IMR-90 (cell line): Measurements from ENCODE around the gene MOB3B. TPM values are rescaled to one million over a fixed set of nuclear protein-coding genes. Genes with fewer than 3 reads are reported as not detected.

Experiments
- ATAC-seq: fragments of 200-7000 bp; cut with Tn5 transposase; 2 replicates; pipeline ENCODE4 v1.9.1; 2020; ENCODE audit warnings: low read depth, mild to moderate bottlenecking, moderate library complexity
- BruUV-seq: library from RNA; stranded (reverse); fragments of 400-500 nt; replicated peaks from 2 replicates; lab custom pipeline; 2021; lab: Mats Ljungman, UMichigan
- CTCF ChIA-PET: fragments of 300-600 bp; formaldehyde crosslinking; extraction: SDS; loops from one replicate; lab custom pipeline; 2021; ENCODE audit warnings: antibody characterized with exemption; lab: Yijun Ruan, JAX
- POLR2A ChIA-PET: fragments of 300-600 bp; sonication (Branson Sonifier 250); formaldehyde crosslinking; loops from one replicate; lab custom pipeline; 2022; ENCODE audit warnings: antibody characterized with exemption; ENCODE audit not compliant: unreplicated experiment; lab: Charles Lee
- DNase-seq: peaks from one replicate; pipeline ENCODE4 v3.0.0; 2013
- H2AFZ ChIP-seq: replicated peaks from 2 replicates; pipeline ENCODE3; 2013; ENCODE audit warnings: low read length, mild to moderate bottlenecking; ENCODE audit not compliant: poor library complexity
- H2AK5ac ChIP-seq: 2 replicates; pipeline ENCODE4 v1.6.1; 2013; ENCODE audit warnings: low read depth, low read length, inconsistent platforms
- H2AK9ac ChIP-seq: replicated peaks from 2 replicates; pipeline ENCODE3; 2013; ENCODE audit warnings: mild to moderate bottlenecking, low read depth, low read length, moderate library complexity; ENCODE audit not compliant: poor library complexity
- H2BK120ac ChIP-seq: 2 replicates; pipeline ENCODE4 v1.6.1; 2013; ENCODE audit warnings: low read depth, low read length, inconsistent platforms
- H2BK15ac ChIP-seq: 3 replicates; pipeline ENCODE4 v1.6.1; 2013; ENCODE audit warnings: low read depth, low read length, inconsistent platforms
- H2BK20ac ChIP-seq: 2 replicates; pipeline ENCODE4 v1.6.1; 2013; ENCODE audit warnings: low read depth, mild to moderate bottlenecking, inconsistent platforms, low read length, moderate library complexity
- H2BK5ac ChIP-seq: 2 replicates; pipeline ENCODE4 v1.6.1; 2013; ENCODE audit warnings: mild to moderate bottlenecking, low read depth, low read length, inconsistent platforms; ENCODE audit not compliant: poor library complexity, severe bottlenecking
- H3K14ac ChIP-seq: replicated peaks from 2 replicates; pipeline ENCODE4 v1.6.1; 2013; ENCODE audit warnings: low read depth, low read length, inconsistent platforms
- H3K18ac ChIP-seq: 2 replicates; pipeline ENCODE4 v1.6.1; 2013; ENCODE audit warnings: low read depth, low read length, control low read depth
- H3K23ac ChIP-seq: 2 replicates; pipeline ENCODE4 v1.6.1; 2013; ENCODE audit warnings: low read depth, low read length, inconsistent platforms
- H3K27ac ChIP-seq: 2 replicates; pipeline ENCODE4 v1.5.1; 2013; ENCODE audit warnings: mild to moderate bottlenecking, control low read depth, low read length; ENCODE audit not compliant: insufficient read depth
- H3K27me3 ChIP-seq: 2 replicates; pipeline ENCODE4 v1.6.1; 2013; ENCODE audit warnings: low read length; ENCODE audit not compliant: control insufficient read depth, insufficient read depth
- H3K36me3 ChIP-seq: 2 replicates; pipeline ENCODE4 v1.6.1; 2013; ENCODE audit warnings: low read length, mixed read lengths; ENCODE audit not compliant: control insufficient read depth, insufficient read depth
- H3K4ac ChIP-seq: 2 replicates; pipeline ENCODE4 v1.6.1; 2013; ENCODE audit warnings: low read depth, low read length, inconsistent platforms
- H3K4me1 ChIP-seq: 2 replicates; pipeline ENCODE4 v1.6.1; 2013; ENCODE audit warnings: low read length, mixed read lengths; ENCODE audit not compliant: control insufficient read depth, insufficient read depth
- H3K4me2 ChIP-seq: 2 replicates; pipeline ENCODE4 v1.6.1; 2013; ENCODE audit warnings: low read depth, mild to moderate bottlenecking, control low read depth, low read length, moderate library complexity
- H3K4me3 ChIP-seq: 2 replicates; pipeline ENCODE4 v1.5.1; 2013; ENCODE audit warnings: low read depth, mild to moderate bottlenecking, control low read depth, low read length, moderate library complexity; ENCODE audit not compliant: insufficient read depth
- H3K56ac ChIP-seq: 2 replicates; pipeline ENCODE4 v1.6.1; 2013; ENCODE audit warnings: low read length, inconsistent platforms; ENCODE audit not compliant: insufficient read depth; ENCODE audit errors: extremely low read depth
- H3K79me1 ChIP-seq, 2 experiments: 2 replicates each; pipeline ENCODE4 v1.6.1; 2013; ENCODE audit warnings: low read length in 2 of 2, inconsistent platforms in 1 of 2, low read depth in 1 of 2
- H3K9ac ChIP-seq: 2 replicates; pipeline ENCODE4 v1.6.1; 2013; ENCODE audit warnings: low read depth, low read length, control low read depth
- H3K9me1 ChIP-seq: 2 replicates; pipeline ENCODE4 v1.6.1; 2013; ENCODE audit warnings: low read length, inconsistent platforms; ENCODE audit not compliant: insufficient read depth
- H3K9me3 ChIP-seq: 2 replicates; pipeline ENCODE4 v1.6.1; 2013; ENCODE audit warnings: low read length; ENCODE audit not compliant: control insufficient read depth, insufficient read depth
- H4K20me1 ChIP-seq: 2 replicates; pipeline ENCODE4 v1.6.1; 2013; ENCODE audit warnings: low read length, inconsistent platforms; ENCODE audit not compliant: insufficient read depth
- H4K5ac ChIP-seq: 2 replicates; pipeline ENCODE4 v1.6.1; 2013; ENCODE audit warnings: mild to moderate bottlenecking, low read depth, low read length, control low read depth
- H4K8ac ChIP-seq, 2 experiments: 2 replicates each; pipeline ENCODE4 v1.6.1; 2013; ENCODE audit warnings: low read depth in 2 of 2, low read length in 2 of 2, control low read depth in 1 of 2, inconsistent platforms in 1 of 2
- H4K91ac ChIP-seq: 2 replicates; pipeline ENCODE4 v1.6.1; 2013; ENCODE audit warnings: low read depth, low read length, inconsistent platforms; ENCODE audit not compliant: insufficient read depth
- CEBPB ChIP-seq: IDR thresholded peaks from 2 replicates; pipeline ENCODE4 v1.6.1; 2012; ENCODE audit warnings: low read depth, low read length, improper control_type of control experiment
- CHD1 ChIP-seq: IDR thresholded peaks from 2 replicates; pipeline ENCODE4 v1.6.1; 2012; ENCODE audit warnings: low read depth, low read length, improper control_type of control experiment
- CTCF ChIP-seq: conservative IDR thresholded peaks from 2 replicates; pipeline ENCODE4 v1.5.1; 2012; ENCODE audit warnings: mild to moderate bottlenecking, low read depth, low read length, improper control_type of control experiment
- ELK1 ChIP-seq: fragments of 150-350 bp; IDR thresholded peaks from 2 replicates; pipeline ENCODE4 v1.6.1; 2016; ENCODE audit warnings: low read depth, mild to moderate bottlenecking, low read length, moderate library complexity, borderline replicate concordance
- FOS ChIP-seq: fragments of 150-350 bp; IDR thresholded peaks from 2 replicates; pipeline ENCODE4 v1.6.1; 2016; ENCODE audit warnings: low read depth, low read length
- MAFK ChIP-seq: IDR thresholded peaks from 2 replicates; pipeline ENCODE4 v1.6.1; 2012; ENCODE audit warnings: low read depth, low read length, improper control_type of control experiment
- MAZ ChIP-seq: IDR thresholded peaks from 2 replicates; pipeline ENCODE4 v1.6.1; 2012; ENCODE audit warnings: low read depth, mild to moderate bottlenecking, low read length, improper control_type of control experiment, moderate library complexity, borderline replicate concordance
- MXI1 ChIP-seq: IDR thresholded peaks from 2 replicates; pipeline ENCODE4 v1.6.1; 2012; ENCODE audit warnings: low read depth, mild to moderate bottlenecking, low read length, moderate library complexity, borderline replicate concordance
- NFE2L2 ChIP-seq: fragments of 150-350 bp; IDR thresholded peaks from 2 replicates; pipeline ENCODE4 v1.6.1; 2016; ENCODE audit warnings: low read depth, mild to moderate bottlenecking, low read length
- POLR2A ChIP-seq: IDR thresholded peaks from 2 replicates; pipeline ENCODE4 v1.6.1; 2012; ENCODE audit warnings: mild to moderate bottlenecking, low read depth, low read length
- RAD21 ChIP-seq: IDR thresholded peaks from 2 replicates; pipeline ENCODE4 v1.6.1; 2012; ENCODE audit warnings: low read length, improper control_type of control experiment
- RCOR1 ChIP-seq: IDR thresholded peaks from 2 replicates; pipeline ENCODE4 v1.6.1; 2012; ENCODE audit warnings: mild to moderate bottlenecking, low read length, improper control_type of control experiment; ENCODE audit not compliant: insufficient replicate concordance
- RFX5 ChIP-seq: IDR thresholded peaks from 2 replicates; pipeline ENCODE4 v1.8.0; 2012; ENCODE audit warnings: low read depth, mild to moderate bottlenecking, low read length, moderate library complexity
- SMC3 ChIP-seq: fragments of 150-350 bp; IDR thresholded peaks from 2 replicates; pipeline ENCODE4 v1.6.1; 2016; ENCODE audit warnings: low read depth, mild to moderate bottlenecking, antibody characterized with exemption, low read length, moderate library complexity
- USF2 ChIP-seq: fragments of 150-350 bp; IDR thresholded peaks from 2 replicates; pipeline ENCODE4 v1.6.1; 2017; ENCODE audit warnings: mild to moderate bottlenecking, antibody characterized with exemption, low read length, low read depth
- WGBS, 2 experiments: methylation state at CpG; one replicate each; pipeline versions ENCODE4 v1.1.5 to v1.1.7; 2013; ENCODE audit warnings: missing lambda C conversion rate in 2 of 2; ENCODE audit not compliant: insufficient read length in 1 of 2; ENCODE audit errors: extremely low coverage in 2 of 2; 5-methylcytosine and 5-hydroxymethylcytosine counted together
- dilution Hi-C: fragments of 300-500 bp; cut with HindIII; formaldehyde crosslinking; loops from one replicate; pipeline ENCODE4 v1.14.3; 2018; ENCODE audit warnings: low sequenced_read_pairs; ENCODE audit not compliant: unreplicated experiment
- in situ Hi-C: fragments of 300-500 bp; cut with MboI; formaldehyde crosslinking; loops from 3 replicates; pipeline ENCODE4 v1.14.3; 2019; ENCODE audit warnings: low sequenced_read_pairs, inconsistent platforms, mixed read lengths
- intact Hi-C: fragments of 100-400 bp; cut with micrococcal nuclease; formaldehyde crosslinking; loops from 2 replicates; pipeline ENCODE4 v1.10.0; 2022
- polyA plus RNA-seq, 3 experiments: library from polyadenylated mRNA; depleted of rRNA; stranded (reverse); fragments of >200 nt; gene quantifications; 2 replicates each; pipeline ENCODE4 v1.2.3, GENCODE V29; 2012; ENCODE audit warnings: low replicate concordance in 1 of 3
- total RNA-seq: library from RNA; depleted of rRNA; stranded (reverse); fragments of >200 nt; gene quantifications from 2 replicates; pipeline ENCODE4 v1.2.3, GENCODE V29; 2012

MOB3B gene
- total and polyA plus RNA-seq, 2 of the 4 experiments (the other 2 are of a cell fraction): under 0.01 to 0.02 TPM

DNA sequence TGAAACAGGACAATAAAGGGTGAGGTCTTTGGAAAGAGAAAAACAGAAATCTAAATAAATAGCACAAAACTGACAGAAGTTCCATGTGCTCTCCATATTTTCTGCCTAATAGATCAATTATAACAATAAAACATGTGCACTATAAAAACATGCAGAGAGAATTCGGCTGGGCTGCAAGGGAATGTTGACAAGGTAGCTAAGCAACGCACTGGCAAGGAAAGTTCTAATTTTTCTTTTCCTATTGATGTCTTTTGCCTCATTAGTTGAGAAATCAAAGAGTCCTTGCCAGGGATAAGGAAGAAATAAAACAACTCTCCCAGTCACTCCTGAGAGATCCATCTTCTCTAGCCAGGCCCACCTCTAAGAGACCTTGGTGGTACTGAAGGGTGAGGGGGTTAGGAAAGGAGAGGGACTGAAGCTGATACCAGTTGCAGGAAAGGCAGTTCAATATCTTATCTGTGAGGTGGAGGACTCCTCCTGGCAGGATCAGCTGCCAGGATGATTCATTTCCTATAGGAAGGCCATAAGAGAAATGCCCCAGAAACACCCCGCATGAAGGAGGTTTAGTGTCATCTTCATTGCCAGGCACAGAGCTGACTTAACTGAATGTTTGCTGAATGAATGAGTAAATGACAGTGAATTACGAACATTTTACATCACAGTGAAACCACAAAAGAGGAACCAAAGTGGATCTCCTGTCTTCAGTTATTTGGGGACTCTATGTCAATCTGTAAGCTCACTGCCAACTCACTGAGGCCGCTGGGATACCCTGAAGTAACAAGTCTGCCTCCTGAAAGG, 69.2 kb downstream of the MOB3B start:
- no peak for DNase-seq
- in situ Hi-C loops: no loop called here
- TF ChIP-seq MXI1 (no peak), MAZ (no peak), MAFK (no peak), POLR2A (no peak), CEBPB (no peak), RCOR1 (no peak), CHD1 (no peak), FOS (no peak), ELK1 (no peak), USF2 (no peak), NFE2L2 (no peak), RFX5 (no peak), SMC3 (no peak), CTCF (no peak), RAD21 (no peak)

More for the DNA sequence above, 69.2 kb downstream of the MOB3B start:
- no peak overlapping the region for H2AFZ ChIP-seq
- H3K79me1 ChIP-seq: no peaks in the 10 kb centered on the region
- no peaks in the 10 kb centered on the region for H4K20me1 ChIP-seq
- H3K14ac ChIP-seq: no peak overlapping the region
- H2AK5ac ChIP-seq: no peak overlapping the region
- H3K4me1 ChIP-seq: no peaks in the 10 kb centered on the region
- WGBS, 2 experiments: no CpG with 5 or more reads among the region's 5 CpGs
- H4K8ac ChIP-seq: no peak overlapping the region
- H3K36me3 ChIP-seq: no peaks in the 10 kb centered on the region
- H2AK9ac ChIP-seq: no peak overlapping the region
- H3K27ac ChIP-seq: no peak overlapping the region
- no peak overlapping the region for H3K9ac ChIP-seq
- ChIA-PET CTCF (interaction anchor here (1.5 kb wide), 1 partner anchor 10 kb away, joined by 3 read pairs; no protein-coding TSS in a partner anchor), POLR2A (no interaction called here)
- no peak for ATAC-seq
- no peak overlapping the region for H4K5ac ChIP-seq
- dilution Hi-C loops (no loop called here), intact Hi-C loops (loop anchor here (5.0 kb wide), 1 partner anchor 1708 kb away; no protein-coding TSS in a partner anchor)
- no peak overlapping the region for H2BK20ac ChIP-seq
- no peaks in the 10 kb centered on the region for H3K27me3 ChIP-seq
- no peak overlapping the region for H3K18ac ChIP-seq
- H3K9me3 ChIP-seq: no peaks in the 10 kb centered on the region
- H4K91ac ChIP-seq: no peak overlapping the region
- no TSS peak for BruUV-seq
- H3K56ac ChIP-seq: no peak overlapping the region
- no peak overlapping the region for H2BK120ac ChIP-seq
- no peak overlapping the region for H3K4me2 ChIP-seq
- H3K23ac ChIP-seq: no peak overlapping the region
- H2BK5ac ChIP-seq: no peak overlapping the region
- no peak overlapping the region for H3K4me3 ChIP-seq
- no peaks in the 10 kb centered on the region for H3K9me1 ChIP-seq
- H3K4ac ChIP-seq: no peak overlapping the region
- no peak overlapping the region for H2BK15ac ChIP-seq
